SH-SY5Y (cell line): ENCODE measurements around the gene RAP1GAP.

Experiments
- GATA2 ChIP-seq: IDR thresholded peaks from 2 replicates; pipeline ENCODE4 v1.6.1; 2011; ENCODE audit warnings: mild to moderate bottlenecking, low read depth, low read length
- GATA3 ChIP-seq: IDR thresholded peaks from 2 replicates; pipeline ENCODE4 v1.6.1; 2011; ENCODE audit warnings: low read depth, mild to moderate bottlenecking, low read length, moderate library complexity

RAP1GAP gene

GRCh38 chr1:21633992-21634805 is 35.0 kb downstream of the RAP1GAP start:
- TF ChIP-seq GATA3 (no peak), GATA2 (no peak)

- no peak for TF ChIP-seq GATA2
- no peak for TF ChIP-seq GATA3
Observed at GRCh38 chr1:21633141-21633755, 35.9 kb downstream of the RAP1GAP start.

- TF ChIP-seq GATA3 (no peak; the same call in 1 of the 2 replicates), GATA2 (peak; percentile 88)
Observed at GRCh38 chr1:21631944-21632887, 36.9 kb downstream of the RAP1GAP start.

GRCh38 chr1:21630571-21631343 is 38.4 kb downstream of the RAP1GAP start:
- TF ChIP-seq GATA3 (no peak), GATA2 (no peak)

GRCh38 chr1:21629971-21630370 is 39.2 kb downstream of the RAP1GAP start:
- TF ChIP-seq GATA3 (no peak), GATA2 (no peak)

- TF ChIP-seq GATA3 = no peak
- TF ChIP-seq GATA2 = no peak
Observed at GRCh38 chr1:21628798-21629393, 40.3 kb downstream of the RAP1GAP start.

GRCh38 chr1:21626921-21627339 is 42.2 kb downstream of the RAP1GAP start:
- no peak for TF ChIP-seq GATA2
- no peak for TF ChIP-seq GATA3

- TF ChIP-seq GATA3 (no peak), GATA2 (peak; percentile 72)
Observed at GRCh38 chr1:21625390-21626190, 43.6 kb downstream of the RAP1GAP start.

GRCh38 chr1:21624571-21625389 is 44.4 kb downstream of the RAP1GAP start:
- TF ChIP-seq GATA2 (no peak), GATA3 (no peak)

- TF ChIP-seq GATA2 (no peak), GATA3 (no peak)
Observed at GRCh38 chr1:21623410-21623961, 45.7 kb downstream of the RAP1GAP start.
